GM19239 (cell line): ENCODE results near the gene PLD1.
A peak's percentile ranks its signal among the peaks of the same experiment; 100 is the strongest.
"Not testable (repeated sequence)": the region's sequence is repeated elsewhere in the genome, so short reads cannot be mapped to it uniquely, and the experiment has no call there.

Experiments
- DNase-seq: peaks from one replicate; pipeline ENCODE4 v3.0.0; 2011; ENCODE audit warnings: low spot score; ENCODE audit not compliant: insufficient read length
- FAIRE-seq: peaks from 2 replicates; lab custom pipeline; 2011; peaks lifted over from hg19 to GRCh38; lab: Jason Lieb, UNC

Gene PLD1

GRCh38 chr3:171809861-171810628 is at the start of gene PLD1:
Gene PLD1 (minus strand): TSS chr3:171810483. CDS start chr3:171738051, 72,432 bp downstream.
- peak; percentile 74 for FAIRE-seq
- peak; percentile 29 for DNase-seq

- not testable (repeated sequence) for FAIRE-seq, DNase-seq
Measured at GRCh38 chr3:171858770-171859169, 48.5 kb upstream of the PLD1 start.

- DNase-seq (no peak), FAIRE-seq (no peak)
Measured at GRCh38 chr3:171854649-171855305, 44.5 kb upstream of the PLD1 start.

- DNase-seq = no peak
- no peak for FAIRE-seq
Measured at GRCh38 chr3:171851660-171852058, 41.4 kb upstream of the PLD1 start.

- FAIRE-seq (no peak), DNase-seq (no peak)
Measured at GRCh38 chr3:171850960-171851659, 40.8 kb upstream of the PLD1 start.

GRCh38 chr3:171850320-171850959 is 40.2 kb upstream of the PLD1 start:
- DNase-seq (no peak), FAIRE-seq (no peak)

GRCh38 chr3:171849617-171850319 is 39.5 kb upstream of the PLD1 start:
- DNase-seq = no peak
- FAIRE-seq = no peak

- no peak for DNase-seq
- no peak for FAIRE-seq
Measured at GRCh38 chr3:171847595-171848259, 37.4 kb upstream of the PLD1 start.

- DNase-seq (no peak), FAIRE-seq (no peak)
Measured at GRCh38 chr3:171847133-171847532, 36.9 kb upstream of the PLD1 start.

GRCh38 chr3:171846597-171846996 is 36.3 kb upstream of the PLD1 start:
- DNase-seq (no peak), FAIRE-seq (peak; percentile 72)

- FAIRE-seq (no peak), DNase-seq (no peak)
Measured at GRCh38 chr3:171845481-171846284, 35.4 kb upstream of the PLD1 start.

- no peak for FAIRE-seq
- DNase-seq = no peak
Measured at GRCh38 chr3:171844873-171845272, 34.6 kb upstream of the PLD1 start.

- FAIRE-seq (no peak), DNase-seq (no peak)
Measured at GRCh38 chr3:171842864-171843518, 32.7 kb upstream of the PLD1 start, which contains the start of gene TMEM212. Gene TMEM212 (plus strand): TSS chr3:171843349. CDS start chr3:171843384, 35 bp downstream.

- DNase-seq (no peak), FAIRE-seq (no peak)
Measured at GRCh38 chr3:171841620-171842000, 31.3 kb upstream of the PLD1 start.

- FAIRE-seq (no peak), DNase-seq (no peak)
Measured at GRCh38 chr3:171840811-171841619, 30.7 kb upstream of the PLD1 start.

- DNase-seq (no peak), FAIRE-seq (no peak)
Measured at GRCh38 chr3:171840445-171840810, 30.1 kb upstream of the PLD1 start.

GRCh38 chr3:171839270-171839669 is 29.0 kb upstream of the PLD1 start:
- FAIRE-seq = no peak
- DNase-seq = no peak
